Activated gamma-delta T cell treated with Interleukin-2 at 50 U/mL for 16 hours (primary cell): ENCODE data around the gene CDC14A.
"Not testable (repeated sequence)": the region's sequence is repeated elsewhere in the genome, so short reads cannot be mapped to it uniquely, and the experiment has no call there.

ENCODE experiments used
- DNase-seq: peaks from one replicate; pipeline ENCODE4 v3.0.0-alpha.2; 2020

CDC14A gene

DNA sequence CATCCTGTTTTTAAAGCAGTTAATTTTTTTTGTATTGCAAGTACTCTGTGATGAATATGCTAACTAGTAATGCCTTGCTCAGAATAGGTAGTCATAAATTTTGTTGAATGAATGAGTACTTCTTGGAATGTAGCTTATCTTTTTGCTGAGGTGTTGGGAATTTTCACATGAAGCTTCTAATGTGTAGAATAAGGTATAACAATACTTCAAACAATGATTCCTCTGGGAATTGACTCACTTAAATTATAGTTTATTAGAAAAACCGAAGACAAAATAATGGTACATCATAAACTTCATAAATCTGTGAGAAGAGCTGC, 13.9 kb downstream of the CDC14A start:
- DNase-seq: no peak

DNA sequence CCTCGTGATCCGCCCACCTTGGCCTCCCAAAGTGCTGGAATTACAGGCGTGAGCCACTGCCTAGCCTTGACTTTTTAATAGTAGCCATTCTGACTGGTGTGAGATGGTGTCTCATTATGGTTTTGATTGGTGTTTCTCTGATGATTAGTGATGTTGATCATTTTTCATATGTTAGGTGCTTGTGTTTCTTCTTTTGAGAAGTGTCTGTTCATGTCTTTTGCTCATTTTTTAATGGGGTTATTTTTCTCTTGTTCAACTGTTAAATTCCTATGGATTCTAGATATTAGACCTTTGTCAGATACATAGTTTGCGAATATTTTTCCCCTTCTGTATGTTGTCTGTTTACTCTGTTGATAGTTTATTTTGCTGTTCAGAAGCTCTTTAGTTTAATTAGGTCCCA, 17.0 kb downstream of the CDC14A start:
- DNase-seq: not testable (repeated sequence)

DNA sequence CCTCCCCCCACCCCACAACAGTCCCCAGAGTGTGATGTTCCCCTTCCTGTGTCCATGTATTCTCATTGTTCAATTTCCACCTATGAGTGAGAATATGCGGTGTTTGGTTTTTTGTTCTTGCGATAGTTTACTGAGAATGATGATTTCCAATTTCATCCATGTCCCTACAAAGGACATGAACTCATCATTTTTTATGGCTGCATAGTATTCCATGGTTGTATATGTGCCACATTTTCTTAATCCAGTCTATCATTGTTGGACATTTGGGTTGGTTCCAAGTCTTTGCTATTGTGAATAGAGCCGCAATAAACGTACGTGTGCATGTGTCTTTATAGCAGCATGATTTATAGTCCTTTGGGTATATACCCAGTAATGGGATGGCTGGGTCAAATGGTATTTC, 21.6 kb downstream of the CDC14A start:
- not testable (repeated sequence) for DNase-seq

DNA sequence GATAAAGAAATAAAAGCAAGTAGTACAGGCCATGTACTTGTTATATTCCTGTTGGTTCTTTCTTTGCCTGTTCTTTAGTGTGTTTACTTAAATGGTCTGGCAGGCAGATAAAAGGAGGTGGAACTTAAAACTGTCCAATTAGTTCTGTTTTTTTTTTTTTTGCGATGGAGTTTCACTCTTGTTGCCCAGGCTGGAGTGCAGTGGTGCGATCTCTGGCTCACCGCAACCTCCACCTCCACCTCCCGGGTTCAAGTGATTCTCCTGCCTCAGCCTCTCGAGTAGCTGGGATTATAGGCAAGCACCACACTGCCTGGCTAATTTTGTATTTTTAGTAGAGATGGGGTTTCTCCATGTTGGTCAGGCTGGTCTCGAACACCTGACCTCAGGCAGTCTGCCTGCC, 24.6 kb downstream of the CDC14A start:
- DNase-seq: not testable (repeated sequence)

DNA sequence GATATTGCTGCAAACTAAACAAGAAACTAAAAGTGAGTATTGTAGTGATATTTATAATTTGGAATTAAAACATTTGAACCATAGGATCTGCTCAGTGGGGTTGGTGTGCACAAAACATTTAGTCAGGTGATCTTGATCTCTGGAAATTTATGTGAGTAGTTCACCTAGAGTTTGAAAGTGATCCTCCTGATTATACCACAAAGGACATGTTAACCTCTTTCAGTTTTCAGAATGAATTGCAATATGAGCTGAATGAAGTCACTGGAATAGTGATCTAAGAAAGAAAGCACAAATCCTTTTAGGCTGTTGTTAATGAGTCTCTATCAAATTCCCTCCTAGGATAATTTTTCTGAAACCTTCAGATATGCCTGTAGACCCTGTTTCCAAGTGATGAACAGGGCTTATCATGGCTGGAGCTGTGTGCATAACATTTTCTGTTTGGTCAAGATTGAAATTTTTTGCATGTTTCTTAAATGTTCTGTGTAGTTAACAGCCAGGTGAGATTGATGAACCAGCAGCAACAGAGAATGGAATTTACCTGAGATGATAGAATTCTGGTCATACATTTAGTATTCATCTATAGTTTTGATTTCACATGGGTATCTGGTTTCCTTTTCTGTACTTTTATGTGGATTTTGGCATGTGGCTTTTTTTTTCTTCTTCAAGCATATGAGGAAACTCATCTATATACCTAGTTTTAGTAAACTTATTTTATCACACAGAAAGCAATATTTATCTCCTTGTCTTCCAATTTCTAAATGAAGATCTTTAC, 25.5 kb downstream of the CDC14A start:
- no peak for DNase-seq

DNA sequence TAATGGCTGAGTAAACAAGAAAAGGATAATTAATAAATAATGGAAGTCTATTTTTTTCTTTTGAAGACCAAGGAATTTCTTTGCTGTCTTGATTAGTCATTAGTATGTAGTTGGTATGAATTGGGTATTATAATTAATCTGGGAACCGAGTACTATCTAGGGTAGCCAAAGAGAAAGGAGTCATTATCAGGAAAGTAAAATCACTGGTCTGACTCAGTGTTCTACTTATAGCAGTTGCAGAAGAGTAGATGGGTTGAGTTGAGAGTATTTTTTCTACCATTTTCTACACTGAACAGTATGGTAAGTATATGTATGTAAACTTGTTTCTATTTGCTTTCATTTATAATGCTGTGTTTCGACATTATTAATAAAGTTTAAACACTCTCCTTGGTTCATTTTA, 26.6 kb downstream of the CDC14A start:
- no peak for DNase-seq

DNA sequence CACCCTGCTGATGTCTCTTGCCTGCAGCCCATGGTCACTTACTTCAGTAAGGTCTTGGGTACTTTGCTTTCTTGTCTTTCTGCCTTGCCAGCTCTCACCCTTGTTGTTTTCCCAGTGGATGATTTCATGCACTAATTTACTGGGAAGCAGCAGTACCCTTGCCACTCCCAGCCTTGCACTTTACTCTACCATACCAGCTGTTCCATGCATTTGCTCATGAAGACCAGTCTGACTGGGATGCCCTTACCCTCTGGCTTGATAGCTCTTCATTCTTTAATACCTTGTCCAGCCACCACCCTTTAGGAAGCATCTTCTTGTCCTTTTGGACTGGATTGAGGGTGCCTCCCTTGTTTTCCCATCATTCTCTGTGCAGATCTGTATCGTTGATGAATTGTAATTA, 28.3 kb downstream of the CDC14A start:
- no peak for DNase-seq

DNA sequence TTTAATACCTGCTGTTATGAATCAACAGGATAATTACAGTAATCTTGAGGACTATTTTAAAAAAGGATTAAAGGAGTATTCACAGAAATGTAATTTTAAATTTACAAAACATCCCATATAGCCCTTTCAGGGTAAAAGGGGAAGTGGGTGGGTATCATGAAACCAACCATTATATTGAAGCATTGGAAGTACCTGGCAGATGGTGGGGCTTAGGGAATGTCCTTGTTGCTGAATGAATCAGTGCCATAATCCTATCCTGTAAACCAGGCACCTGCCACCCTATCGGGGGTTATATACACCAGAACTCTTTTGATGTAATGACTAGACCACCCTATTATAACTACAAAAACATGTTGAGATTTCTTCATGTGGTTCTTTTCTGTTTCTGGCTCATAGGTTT, 30.4 kb downstream of the CDC14A start:
- no peak for DNase-seq

DNA sequence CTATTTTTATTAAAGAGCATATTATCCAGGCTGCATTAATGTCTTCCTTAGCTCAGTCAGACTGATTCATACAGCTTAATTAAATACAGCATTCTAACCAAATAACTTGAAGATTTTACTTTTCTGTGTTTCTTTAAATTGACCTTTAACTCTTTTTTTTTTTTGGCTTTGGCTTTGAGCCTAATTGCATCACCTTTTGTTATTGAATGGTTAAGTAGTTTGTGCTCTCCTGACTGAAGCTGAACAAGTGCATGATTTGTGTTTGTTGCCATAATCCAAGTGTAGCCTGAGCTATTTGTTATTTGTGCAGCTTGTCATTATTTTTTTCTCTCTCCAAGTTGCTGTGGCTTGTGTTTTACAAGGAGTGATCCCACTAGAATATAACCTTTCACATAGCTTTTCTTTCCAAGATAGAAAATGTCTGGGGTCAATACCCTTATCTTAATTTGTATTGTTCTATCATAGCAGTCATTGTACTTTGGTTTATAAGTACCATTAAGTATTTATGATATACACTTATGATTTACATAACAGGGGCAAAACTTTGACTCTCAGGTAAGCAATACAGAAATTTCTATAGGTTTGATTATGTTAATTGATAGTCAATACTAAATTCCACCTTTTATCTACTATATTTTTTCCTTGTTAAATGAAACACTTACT, 31.6 kb downstream of the CDC14A start:
- no peak for DNase-seq

DNA sequence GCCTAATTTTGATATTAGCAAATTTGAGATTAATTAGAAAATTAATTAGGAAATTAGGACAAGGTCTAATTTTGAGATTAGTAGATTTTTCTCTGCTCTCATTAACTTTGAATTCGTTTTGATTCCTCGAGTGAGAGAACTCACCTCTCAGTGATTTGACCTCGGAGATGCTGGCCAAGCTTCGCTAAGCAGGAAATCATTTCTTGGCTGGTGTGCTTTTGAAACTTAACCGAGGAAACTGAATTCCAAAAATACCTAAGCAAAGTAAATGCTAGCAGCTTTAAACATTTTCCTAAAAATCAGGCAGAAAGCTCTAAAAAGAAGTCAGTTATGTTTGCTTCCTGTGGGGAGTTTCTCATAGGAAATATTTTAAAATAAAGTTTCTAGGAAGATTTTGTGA, 34.9 kb downstream of the CDC14A start:
- no peak for DNase-seq

DNA sequence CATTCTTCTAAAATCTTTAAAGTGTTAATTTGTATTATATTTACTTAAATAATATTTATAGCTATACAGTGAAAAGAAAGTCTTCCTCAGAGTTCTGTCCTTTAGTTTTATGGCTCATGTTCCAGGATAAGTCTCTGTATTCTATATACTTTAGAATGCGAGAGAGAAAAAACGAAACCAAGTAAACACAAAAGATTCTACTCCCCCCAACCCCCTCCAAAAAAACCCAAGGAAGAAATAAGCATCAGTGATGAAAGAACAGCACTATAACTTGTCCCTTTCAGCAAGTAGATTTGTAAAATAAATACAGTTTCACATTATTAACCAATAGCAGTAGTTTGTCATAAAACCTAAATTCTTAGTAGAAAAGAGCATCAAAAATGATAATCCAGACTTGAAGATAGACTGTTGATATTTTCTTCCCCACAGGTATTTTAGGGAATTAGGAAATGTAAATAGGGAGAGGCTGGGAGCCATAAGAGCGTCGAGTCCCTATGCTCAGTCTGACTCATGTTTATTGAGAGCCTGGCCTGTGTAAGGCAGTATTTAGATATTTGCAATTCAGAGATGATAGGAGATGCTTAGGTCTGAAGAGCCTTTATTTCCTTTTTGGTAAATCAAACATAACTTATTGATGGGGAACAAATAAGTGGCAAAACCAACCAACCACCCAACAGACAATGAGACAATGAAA, 35.5 kb downstream of the CDC14A start:
- DNase-seq: no peak

DNA sequence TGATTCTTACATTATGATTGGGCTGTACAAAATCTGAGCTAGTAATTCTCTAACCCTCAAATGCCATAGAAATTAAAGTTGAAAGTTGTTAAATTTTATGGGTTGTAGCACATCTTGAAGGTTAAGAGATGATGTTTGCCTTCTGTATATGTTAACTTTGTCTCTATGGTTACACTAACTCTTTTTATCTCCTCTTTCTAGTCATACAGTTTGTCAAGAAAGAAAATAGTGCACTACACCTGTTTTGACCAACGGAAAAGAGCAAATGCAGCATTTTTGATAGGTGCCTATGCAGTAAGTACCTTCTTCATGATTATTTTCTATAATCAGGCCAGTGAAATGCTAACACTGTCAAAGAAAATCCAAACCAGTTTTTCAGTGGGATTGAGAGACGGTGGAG, 38.2 kb downstream of the CDC14A start:
- DNase-seq: no peak

DNA sequence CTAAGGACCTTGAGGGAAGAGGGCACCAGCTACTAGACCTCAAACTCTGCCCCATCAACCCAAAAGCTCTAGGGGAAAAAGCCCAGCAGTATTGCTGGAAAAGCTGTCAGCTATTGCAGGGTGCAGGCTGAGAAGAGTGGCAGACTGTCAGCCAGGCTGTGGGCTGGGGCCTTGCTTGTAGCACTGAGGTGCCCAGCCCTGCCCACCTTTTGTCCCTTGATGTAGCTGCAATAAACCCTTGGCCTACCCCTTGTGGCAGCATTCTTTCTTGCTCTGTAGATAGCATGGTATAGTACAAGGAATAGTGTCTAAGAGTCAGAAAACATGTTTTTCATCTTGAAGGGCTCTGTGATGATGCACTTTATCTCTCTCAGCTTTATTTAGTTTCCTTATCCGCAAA, 39.4 kb downstream of the CDC14A start:
- DNase-seq: peak; percentile 47

DNA sequence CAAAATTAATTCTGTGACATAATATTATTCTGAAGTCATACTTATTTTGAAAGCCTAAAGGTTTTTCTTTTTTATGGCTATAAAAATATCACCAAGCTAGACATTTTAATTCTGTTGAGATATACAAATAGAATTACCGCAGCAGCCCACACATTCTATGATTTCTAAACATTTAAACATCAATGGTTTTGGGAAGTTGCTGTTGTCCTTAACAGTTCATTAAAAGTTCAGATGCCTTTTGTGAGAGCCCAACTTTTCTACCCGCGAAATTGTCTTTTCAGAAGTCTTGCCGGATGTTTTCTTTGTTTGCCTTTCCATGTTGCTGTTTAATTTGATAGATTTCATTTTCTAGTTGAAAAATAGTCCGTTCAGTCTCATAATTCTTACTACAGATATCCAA, 40.5 kb downstream of the CDC14A start:
- no peak for DNase-seq

DNA sequence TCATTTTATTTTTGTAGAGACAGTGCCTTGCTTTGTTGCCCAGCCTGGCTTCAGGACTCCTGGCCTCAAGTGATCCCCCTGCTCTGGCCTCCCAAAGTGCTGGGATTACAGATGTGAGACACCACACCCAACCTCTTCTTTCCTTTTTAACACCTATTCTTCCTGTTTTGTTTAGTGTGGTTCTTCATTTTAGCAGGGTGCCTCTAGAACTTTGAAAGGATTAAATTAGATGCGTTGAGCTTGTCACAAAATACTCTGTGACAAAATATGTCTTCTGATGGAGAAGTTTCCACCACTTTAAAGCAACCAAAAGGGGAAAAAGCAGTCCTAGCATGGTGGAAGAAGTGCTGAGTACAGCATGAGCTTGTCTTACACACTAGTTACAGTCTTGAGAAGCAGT, 42.0 kb downstream of the CDC14A start:
- no peak for DNase-seq

DNA sequence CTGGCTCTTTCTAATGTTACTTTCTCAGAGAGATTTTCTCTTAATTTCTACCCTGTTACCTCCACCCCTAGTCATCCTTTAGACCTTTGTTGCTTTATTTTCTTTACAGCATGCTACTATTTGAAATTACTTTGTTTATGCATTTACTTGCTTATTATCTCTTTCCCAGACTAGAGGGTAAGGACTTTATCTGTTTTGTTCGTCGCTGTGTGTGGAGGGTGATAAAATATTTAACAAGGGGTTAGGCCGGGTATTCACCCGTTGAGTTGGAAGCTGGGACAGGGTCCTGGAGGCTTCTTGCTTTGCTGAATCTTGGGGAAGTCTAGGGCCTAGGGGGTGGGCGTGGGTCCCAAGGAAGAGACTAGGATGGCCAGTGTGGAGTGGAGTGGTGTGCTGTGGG, 43.6 kb downstream of the CDC14A start:
- DNase-seq: no peak

DNA sequence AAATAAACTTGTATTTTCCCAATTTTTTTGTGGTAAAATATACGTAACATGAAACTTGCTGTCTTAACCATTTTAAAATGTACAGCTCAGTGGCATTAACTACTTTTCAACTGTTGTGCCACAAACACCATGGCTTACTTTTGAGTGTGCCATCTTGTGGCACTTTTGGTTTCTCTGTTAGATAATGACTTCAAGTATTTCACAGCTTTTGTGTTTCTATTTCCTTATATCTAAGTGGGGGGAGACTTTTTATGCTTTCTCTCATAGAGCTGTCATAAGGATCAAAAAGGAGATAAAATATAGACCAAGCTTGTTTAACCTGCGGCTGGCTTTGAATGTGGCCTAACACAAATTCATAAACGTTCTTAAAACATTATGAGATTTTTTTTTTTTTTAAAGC, 44.3 kb downstream of the CDC14A start:
- DNase-seq: no peak

DNA sequence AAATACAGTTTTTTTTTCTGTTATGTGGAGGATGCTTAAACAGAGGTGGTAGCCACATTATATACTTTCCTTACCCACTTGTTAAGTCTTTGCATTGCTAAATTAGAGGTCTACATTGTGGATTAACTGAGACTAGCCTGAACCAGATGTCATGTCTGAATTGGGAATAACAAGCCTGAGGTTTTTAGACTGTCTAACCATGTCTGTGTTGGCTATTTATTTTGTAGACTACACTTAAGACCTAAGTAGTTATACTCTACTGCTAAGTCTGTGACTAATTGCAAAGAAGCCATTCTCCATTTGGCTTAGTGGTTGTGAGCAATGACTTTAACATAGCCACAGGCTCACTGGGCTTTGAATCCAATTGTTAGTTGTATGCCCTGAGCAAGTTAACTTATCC, 45.4 kb downstream of the CDC14A start:
- no peak for DNase-seq

DNA sequence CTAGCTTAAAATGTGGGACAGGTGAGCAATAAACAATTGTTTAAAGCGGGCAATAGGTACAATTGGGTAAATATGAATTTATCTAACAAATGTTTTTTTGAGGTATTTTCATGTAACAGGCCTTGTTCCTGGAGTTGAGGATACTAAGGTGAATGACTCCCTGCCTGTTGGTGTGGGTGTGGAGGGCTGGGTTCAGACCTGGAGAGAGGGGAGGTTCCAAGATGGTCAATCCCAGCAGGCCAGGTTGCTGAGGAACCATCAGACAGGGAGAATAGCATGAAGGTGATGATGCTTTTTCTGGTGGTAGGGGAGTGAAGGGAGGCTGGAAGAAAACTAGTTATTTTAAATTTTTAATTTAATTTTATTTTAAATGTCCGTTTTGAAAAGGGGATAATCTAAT, 46.3 kb downstream of the CDC14A start:
- DNase-seq: no peak

DNA sequence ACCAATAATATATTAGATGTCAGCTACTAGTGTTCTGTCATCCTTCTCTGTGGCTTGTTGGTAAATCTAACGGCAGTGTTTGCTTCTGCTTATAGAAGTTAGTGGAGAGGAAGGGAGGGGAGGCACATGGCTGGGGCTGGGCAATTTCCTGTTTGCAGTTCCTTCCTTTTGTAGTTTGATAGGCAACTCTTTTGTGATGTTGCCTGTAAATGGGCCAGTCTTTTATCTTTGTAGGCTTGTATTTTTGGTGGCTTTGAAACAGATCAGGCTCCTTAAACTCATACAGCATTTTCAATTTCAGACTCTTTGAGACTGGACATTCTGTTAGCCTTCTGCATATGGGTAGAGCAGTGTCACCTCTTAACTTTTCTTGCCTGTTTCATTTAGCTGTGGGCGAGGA, 48.1 kb downstream of the CDC14A start:
- DNase-seq: peak; percentile 70

DNA sequence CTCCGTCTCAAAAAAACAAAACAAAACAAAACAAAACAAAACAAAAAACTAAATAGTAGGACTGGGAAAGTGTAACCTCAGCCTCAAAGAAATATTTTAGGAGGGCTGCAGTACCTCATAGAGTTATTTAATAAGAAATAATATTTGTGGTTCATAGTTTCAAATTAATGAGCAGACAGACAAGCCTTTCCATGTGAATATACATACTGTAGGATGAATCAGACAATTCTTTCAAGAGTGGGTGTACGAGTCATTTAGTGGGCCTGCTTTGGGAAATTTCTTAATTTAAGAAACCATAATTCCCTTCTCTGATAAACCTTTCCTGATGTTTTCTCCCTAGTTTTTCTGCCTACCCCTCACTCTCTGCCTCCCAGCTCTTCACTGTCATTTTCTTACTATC, 52.5 kb downstream of the CDC14A start:
- DNase-seq: no peak

DNA sequence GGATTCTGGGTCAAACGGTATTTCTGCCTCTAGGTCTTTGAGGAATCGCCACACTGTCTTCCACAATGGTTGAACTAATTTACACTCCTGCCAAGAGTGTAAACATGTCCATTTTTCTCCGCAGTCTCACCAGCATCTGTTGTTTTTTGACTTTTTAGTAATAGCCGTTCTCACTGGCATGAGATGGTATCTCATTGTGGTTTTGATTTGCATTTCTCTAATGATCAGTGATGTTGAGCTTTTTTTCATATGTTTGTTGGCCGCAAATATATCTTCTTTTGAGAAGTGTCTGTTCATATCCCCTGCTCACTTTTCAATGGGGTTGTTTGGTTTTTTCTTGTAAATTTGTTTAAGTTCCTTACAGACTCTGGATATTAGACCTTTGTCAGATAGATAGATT, 53.6 kb downstream of the CDC14A start:
- not testable (repeated sequence) for DNase-seq

DNA sequence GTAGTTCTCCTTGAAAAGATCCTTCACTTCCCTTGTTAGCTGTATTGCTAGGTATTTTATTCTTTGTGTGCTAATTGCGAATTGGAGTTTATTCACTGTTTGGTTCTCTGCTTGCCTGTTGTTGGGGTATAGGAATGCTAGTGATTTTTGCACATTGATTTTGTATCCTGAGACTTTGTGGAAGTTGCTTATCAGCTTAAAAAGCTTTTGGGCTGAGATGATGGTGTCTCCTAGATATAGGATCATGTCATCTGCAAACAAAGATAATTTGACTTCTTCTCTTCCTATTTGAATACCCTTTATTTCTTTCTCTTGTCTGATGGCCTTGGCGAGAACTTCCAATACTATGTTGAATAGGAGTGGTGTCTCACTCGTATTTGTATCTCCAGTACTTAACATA, 55.1 kb downstream of the CDC14A start:
- DNase-seq: not testable (repeated sequence)

DNA sequence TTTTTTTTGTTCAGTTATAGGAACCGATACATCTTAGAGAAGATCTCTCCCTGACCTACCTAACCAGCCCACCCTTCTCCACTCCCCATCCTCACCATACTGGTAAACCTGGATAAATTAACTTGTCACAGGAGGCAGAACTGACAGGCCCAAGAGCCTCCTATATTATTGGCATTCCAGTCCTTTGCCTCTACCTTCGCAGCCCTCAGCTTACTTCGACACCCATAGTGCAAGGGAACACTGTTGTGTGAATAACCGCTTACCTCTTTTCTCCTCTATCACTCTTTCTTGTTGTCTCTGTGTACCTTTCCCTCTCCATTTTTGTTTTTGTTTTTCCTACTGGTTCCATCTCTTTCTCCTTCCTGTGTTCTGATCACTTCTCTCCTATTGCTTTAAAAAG, 58.7 kb downstream of the CDC14A start:
- DNase-seq: no peak
